ENCODE measurements around the gene DNHD1. TPM values are rescaled to one million over a fixed set of nuclear protein-coding genes. Genes with fewer than 3 reads are reported as not detected.
A peak's percentile ranks its signal among the peaks of the same experiment; 100 is the strongest.

Gene DNHD1
- total and polyA plus RNA-seq, 2 of the 4 experiments (the other 2 are of a cell fraction): 1.8 to 3.6 TPM

- ChIA-PET CTCF (no interaction called here), POLR2A (ENCODE audit: unreplicated experiment) (no interaction called here)
- H3K4me1 ChIP-seq (ENCODE audit: control insufficient read depth, insufficient read depth, low read length): no peaks in the 10 kb centered on the region
- ATAC-seq (ENCODE audit: low read depth) (peak; percentile 67), DNase-seq (peak; percentile 68)
- no peak overlapping the region for H3K14ac ChIP-seq (replicated peaks; ENCODE audit: low read depth, low read length)
- H2BK20ac ChIP-seq (ENCODE audit: low read depth, low read length): no peak overlapping the region
- H3K9me1 ChIP-seq (ENCODE audit: insufficient read depth, low read length): peaks cover 9% of the 10 kb centered on the region; the same call in 1 of the 2 replicates
- TF ChIP-seq NFE2L2 (IDR thresholded peaks at IDR 0.05; ENCODE audit: low read depth, low read length) (no peak), CEBPB (IDR thresholded peaks at IDR 0.05; ENCODE audit: low read depth, low read length) (no peak), MXI1 (IDR thresholded peaks at IDR 0.05; ENCODE audit: borderline replicate concordance, low read depth, low read length) (no peak), MAZ (IDR thresholded peaks at IDR 0.05; ENCODE audit: borderline replicate concordance, low read depth, low read length) (no peak), SMC3 (IDR thresholded peaks at IDR 0.05; ENCODE audit: low read depth, low read length) (no peak), RAD21 (IDR thresholded peaks at IDR 0.05; ENCODE audit: low read length) (no peak), MAFK (IDR thresholded peaks at IDR 0.05; ENCODE audit: low read depth, low read length) (no peak)
- TF ChIP-seq, protein P1, sequence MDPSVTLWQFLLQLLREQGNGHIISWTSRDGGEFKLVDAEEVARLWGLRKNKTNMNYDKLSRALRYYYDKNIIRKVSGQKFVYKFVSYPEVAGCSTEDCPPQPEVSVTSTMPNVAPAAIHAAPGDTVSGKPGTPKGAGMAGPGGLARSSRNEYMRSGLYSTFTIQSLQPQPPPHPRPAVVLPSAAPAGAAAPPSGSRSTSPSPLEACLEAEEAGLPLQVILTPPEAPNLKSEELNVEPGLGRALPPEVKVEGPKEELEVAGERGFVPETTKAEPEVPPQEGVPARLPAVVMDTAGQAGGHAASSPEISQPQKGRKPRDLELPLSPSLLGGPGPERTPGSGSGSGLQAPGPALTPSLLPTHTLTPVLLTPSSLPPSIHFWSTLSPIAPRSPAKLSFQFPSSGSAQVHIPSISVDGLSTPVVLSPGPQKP (IDR thresholded peaks at IDR 0.05; ENCODE audit: borderline replicate concordance, low read depth, low read length): no peak
- TF ChIP-seq, protein P2, sequence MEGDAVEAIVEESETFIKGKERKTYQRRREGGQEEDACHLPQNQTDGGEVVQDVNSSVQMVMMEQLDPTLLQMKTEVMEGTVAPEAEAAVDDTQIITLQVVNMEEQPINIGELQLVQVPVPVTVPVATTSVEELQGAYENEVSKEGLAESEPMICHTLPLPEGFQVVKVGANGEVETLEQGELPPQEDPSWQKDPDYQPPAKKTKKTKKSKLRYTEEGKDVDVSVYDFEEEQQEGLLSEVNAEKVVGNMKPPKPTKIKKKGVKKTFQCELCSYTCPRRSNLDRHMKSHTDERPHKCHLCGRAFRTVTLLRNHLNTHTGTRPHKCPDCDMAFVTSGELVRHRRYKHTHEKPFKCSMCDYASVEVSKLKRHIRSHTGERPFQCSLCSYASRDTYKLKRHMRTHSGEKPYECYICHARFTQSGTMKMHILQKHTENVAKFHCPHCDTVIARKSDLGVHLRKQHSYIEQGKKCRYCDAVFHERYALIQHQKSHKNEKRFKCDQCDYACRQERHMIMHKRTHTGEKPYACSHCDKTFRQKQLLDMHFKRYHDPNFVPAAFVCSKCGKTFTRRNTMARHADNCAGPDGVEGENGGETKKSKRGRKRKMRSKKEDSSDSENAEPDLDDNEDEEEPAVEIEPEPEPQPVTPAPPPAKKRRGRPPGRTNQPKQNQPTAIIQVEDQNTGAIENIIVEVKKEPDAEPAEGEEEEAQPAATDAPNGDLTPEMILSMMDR (conservative IDR thresholded peaks at IDR 0.05; ENCODE audit: low read depth, low read length): no peak
- H4K5ac ChIP-seq (ENCODE audit: low read depth, low read length): no peak overlapping the region
- H3K27me3 ChIP-seq (ENCODE audit: control insufficient read depth, insufficient read depth, low read length): no peaks in the 10 kb centered on the region
- H3K27ac ChIP-seq (ENCODE audit: insufficient read depth, low read length): no peak overlapping the region
- H3K9ac ChIP-seq (ENCODE audit: low read depth, low read length): no peak overlapping the region
- no peak overlapping the region for H4K91ac ChIP-seq (ENCODE audit: insufficient read depth, low read depth, low read length)
- H3K23ac ChIP-seq (ENCODE audit: low read depth, low read length): no peak overlapping the region
- no peak overlapping the region for H2BK15ac ChIP-seq (ENCODE audit: low read depth, low read length)
- H3K4me2 ChIP-seq (ENCODE audit: low read depth, low read length): no peak overlapping the region
- H3K36me3 ChIP-seq (ENCODE audit: control insufficient read depth, insufficient read depth, low read length): peaks cover 16% of the 10 kb centered on the region
- no peak overlapping the region for H2BK120ac ChIP-seq (ENCODE audit: low read depth, low read length)
- dilution Hi-C loops (cut with HindIII; ENCODE audit: low sequenced_read_pairs, unreplicated experiment) (no loop called here), in situ Hi-C loops (cut with MboI; ENCODE audit: low sequenced_read_pairs) (no loop called here), intact Hi-C loops (cut with micrococcal nuclease) (no loop called here)
- no peak overlapping the region for H3K4ac ChIP-seq (ENCODE audit: low read depth, low read length)
- H2AK9ac ChIP-seq (replicated peaks; ENCODE audit: low read depth, low read length, poor library complexity): no peak overlapping the region
- no peak overlapping the region for H3K56ac ChIP-seq (ENCODE audit: extremely low read depth, insufficient read depth, low read length)
- no peak overlapping the region for H2AK5ac ChIP-seq (ENCODE audit: low read depth, low read length)
- no peak overlapping the region for H4K8ac ChIP-seq (ENCODE audit: low read depth in 2 of 2, low read length in 2 of 2)
- 78% methylated on average over 1 of the region's 7 CpGs; no CpG with 5 or more reads in 1 of the 2 experiments for WGBS, 2 experiments (ENCODE audit: extremely low coverage in 2 of 2, insufficient read length in 1 of 2)
- no peak overlapping the region for H2BK5ac ChIP-seq (ENCODE audit: low read depth, low read length, poor library complexity, severe bottlenecking)
- BruUV-seq (replicated peaks): no TSS peak
- no peaks in the 10 kb centered on the region for H4K20me1 ChIP-seq (ENCODE audit: insufficient read depth, low read length)
- H3K79me1 ChIP-seq (ENCODE audit: low read depth in 1 of 2, low read length in 2 of 2): peaks cover 4 to 8% of the 10 kb centered on the region in 2 experiments; a peak in 2 of 4 replicates
- H3K18ac ChIP-seq (ENCODE audit: low read depth, low read length): no peak overlapping the region
- H3K4me3 ChIP-seq (ENCODE audit: insufficient read depth, low read depth, low read length): no peak overlapping the region
- no peak overlapping the region for H2AFZ ChIP-seq (replicated peaks; ENCODE audit: low read length, poor library complexity)
- no peaks in the 10 kb centered on the region for H3K9me3 ChIP-seq (ENCODE audit: control insufficient read depth, insufficient read depth, low read length)
Measured at GRCh38 chr11:6498121-6498520, 1.0 kb downstream of the DNHD1 start.
